Fibroblast of mammary gland (primary cell): ENCODE measurements around the gene LPP.

ENCODE experiments used
- DNase-seq: peaks from one replicate; pipeline ENCODE4 v3.0.0-alpha.2; 2010; ENCODE audit warnings: low read depth
- H3K4me3 ChIP-seq: 2 replicates; pipeline ENCODE4 v1.5.1; 2011; ENCODE audit warnings: low read depth, mild to moderate bottlenecking, low read length, moderate library complexity; ENCODE audit not compliant: control insufficient read depth
- TF ChIP-seq, protein P1 (sequence below): conservative IDR thresholded peaks from 2 replicates; pipeline ENCODE4 v1.5.1; 2011; ENCODE audit warnings: low read depth, low read length, inconsistent platforms; ENCODE audit not compliant: control insufficient read depth, insufficient read depth

LPP gene

DNA sequence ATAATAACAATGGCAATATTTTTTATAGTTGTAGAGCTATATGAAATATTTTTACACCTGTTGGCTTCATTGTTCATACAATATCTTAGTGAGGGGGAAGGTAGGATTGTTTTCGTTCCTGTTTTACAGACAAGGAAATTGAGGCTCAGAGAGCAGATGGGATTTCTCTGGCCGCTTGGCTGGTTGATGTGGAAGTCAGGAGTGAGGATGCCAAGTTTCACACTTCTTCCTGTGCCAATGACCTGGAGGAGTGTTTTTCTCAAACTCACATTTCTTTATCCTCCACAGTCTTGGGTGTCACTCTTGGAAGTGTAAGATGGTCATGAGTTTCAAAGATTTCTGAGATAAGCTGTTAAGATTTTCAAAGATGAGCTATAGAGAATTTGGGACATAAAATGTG, 50.6 kb downstream of the LPP start:
- TF ChIP-seq, protein P1, sequence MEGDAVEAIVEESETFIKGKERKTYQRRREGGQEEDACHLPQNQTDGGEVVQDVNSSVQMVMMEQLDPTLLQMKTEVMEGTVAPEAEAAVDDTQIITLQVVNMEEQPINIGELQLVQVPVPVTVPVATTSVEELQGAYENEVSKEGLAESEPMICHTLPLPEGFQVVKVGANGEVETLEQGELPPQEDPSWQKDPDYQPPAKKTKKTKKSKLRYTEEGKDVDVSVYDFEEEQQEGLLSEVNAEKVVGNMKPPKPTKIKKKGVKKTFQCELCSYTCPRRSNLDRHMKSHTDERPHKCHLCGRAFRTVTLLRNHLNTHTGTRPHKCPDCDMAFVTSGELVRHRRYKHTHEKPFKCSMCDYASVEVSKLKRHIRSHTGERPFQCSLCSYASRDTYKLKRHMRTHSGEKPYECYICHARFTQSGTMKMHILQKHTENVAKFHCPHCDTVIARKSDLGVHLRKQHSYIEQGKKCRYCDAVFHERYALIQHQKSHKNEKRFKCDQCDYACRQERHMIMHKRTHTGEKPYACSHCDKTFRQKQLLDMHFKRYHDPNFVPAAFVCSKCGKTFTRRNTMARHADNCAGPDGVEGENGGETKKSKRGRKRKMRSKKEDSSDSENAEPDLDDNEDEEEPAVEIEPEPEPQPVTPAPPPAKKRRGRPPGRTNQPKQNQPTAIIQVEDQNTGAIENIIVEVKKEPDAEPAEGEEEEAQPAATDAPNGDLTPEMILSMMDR = no peak
- no peak overlapping the region for H3K4me3 ChIP-seq
- no peak for DNase-seq

DNA sequence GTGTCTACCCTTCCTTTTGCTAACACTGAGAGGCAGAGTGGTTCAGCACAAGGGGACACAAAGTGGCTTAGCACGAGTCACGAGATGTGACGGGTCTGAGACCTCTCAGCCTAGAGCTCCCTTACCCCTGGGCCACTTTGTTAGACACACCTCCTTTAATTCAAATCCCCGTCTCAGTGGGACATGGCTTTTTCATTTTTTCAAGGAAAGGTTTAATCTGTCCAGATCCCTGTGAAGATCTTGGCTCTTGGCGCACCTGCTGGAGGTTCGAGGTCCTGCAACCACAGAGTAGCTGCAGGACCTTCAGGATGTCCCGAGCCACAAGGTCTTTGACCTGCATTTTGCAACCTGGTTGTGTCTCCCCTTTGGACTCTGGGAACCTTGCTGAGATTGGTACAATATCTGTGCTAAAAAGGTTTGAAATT, 52.0 kb downstream of the LPP start:
- no peak for DNase-seq
- TF ChIP-seq, protein P1 = no peak
- H3K4me3 ChIP-seq = no peak overlapping the region

DNA sequence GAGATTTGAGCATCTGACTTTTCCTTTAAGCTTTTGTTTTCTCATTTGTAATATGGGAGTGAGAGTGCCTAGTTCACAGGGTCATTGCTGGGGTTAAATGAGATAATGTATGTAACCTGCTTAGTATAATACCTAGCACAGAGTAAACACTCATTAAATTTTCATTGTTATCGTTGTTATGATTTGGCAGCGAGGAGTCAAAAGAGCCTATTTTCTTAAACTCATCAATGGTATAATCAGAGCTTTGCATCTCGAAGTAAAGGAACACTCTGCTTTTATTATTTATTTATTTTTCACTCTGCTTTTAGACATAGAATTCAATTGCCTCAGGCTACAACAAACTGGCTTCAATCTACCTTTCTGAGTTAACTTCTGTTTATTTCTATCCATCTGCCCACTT, 52.8 kb downstream of the LPP start:
- no peak for DNase-seq
- TF ChIP-seq, protein P1 = no peak

DNA sequence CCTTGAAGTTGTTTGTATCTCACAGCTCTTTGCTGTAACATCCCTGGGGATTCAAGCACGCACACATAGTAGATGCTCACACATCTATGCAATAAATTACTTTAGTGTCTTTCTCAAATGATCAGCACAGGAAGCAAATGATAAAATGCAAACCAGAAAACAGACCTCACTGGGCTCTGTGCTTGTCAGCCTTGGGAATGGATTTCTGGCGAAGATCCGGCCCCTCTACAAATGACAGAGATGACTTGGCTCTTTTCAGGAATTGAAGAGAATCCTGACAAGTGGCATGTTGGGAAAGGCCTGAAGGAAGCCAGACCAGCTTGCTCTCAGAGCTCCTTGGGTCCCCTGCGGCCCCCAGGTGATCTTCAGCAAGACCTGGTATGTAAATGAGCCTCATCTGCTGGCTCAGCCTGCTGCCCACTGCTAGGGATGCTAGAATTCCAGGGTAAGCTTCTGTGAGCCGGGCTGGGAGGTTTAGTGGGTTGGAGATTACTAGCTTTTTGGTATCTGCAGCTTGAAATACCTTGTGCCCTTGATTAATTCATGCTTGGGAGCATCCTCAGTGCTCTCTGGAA, 54.1 kb downstream of the LPP start:
- DNase-seq = peak; percentile 59
- H3K4me3 ChIP-seq = no peak overlapping the region
- TF ChIP-seq, protein P1 = no peak

More for the DNA sequence above, 52.8 kb downstream of the LPP start:
- H3K4me3 ChIP-seq = no peak overlapping the region

DNA sequence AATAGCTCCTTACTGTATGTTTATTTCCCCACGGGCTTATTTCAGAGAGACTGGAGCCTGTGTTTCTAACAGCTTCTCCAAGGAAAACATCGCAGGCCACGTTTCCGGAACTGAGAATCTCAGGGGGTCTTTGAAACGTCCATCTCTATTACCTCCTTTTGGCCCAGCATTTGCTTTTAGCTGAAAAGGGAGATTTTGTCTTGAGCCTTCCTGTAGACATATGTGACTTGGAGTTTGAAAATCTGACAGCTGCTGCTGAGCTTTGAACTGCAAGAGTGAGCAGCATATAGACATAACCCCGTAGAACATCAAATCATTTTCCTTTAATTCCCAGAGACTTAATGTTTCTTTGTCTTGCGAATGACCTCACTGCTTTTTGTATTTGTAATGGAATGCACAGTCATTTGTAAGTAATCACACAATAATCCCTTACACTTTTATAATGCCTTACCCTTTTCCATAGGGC, 54.6 kb downstream of the LPP start:
- peak; percentile 55 for DNase-seq
- TF ChIP-seq, protein P1 = no peak
- no peak overlapping the region for H3K4me3 ChIP-seq

DNA sequence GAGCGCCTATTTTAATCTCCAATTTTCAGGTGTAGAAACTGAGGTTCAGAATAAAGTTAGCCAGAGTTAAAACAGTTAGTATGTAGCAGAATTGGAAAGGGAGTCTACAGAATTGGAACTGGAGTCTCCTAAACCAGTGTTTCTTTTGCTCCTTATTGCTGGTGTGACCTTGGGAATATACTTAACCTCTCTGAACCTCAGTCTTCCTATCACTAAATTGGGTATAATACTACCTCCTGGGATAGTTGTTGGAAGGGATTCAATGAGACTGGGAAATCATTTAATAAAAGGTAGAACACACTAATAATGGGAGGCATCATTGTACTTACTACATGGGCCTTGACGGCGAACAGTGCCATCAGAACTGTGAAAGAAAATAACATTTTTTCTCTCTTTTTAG, 55.1 kb downstream of the LPP start:
- no peak overlapping the region for H3K4me3 ChIP-seq
- TF ChIP-seq, protein P1 = no peak
- DNase-seq = no peak

DNA sequence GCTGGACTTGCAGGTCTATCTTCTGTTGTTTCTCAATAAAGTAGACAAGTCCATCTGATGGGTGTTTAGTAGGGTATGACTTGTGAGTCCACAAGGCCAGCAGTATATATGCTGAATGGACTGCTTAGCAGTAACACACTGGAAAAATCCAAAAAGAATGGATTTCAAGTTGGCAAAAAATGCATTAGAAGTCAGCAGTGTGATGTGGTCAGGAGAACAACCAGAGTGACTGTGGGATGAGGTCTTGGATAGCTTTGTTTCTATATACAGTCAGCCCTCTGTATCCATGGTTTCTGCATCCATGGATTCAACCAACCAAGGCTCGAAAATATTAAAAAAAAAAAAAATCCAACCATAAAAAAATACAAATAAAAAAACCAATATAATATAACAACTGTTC, 55.8 kb downstream of the LPP start:
- DNase-seq = no peak
- TF ChIP-seq, protein P1 = no peak
- H3K4me3 ChIP-seq = no peak overlapping the region
